Measurements from ENCODE around the gene PAM.

The PAM gene

DNA sequence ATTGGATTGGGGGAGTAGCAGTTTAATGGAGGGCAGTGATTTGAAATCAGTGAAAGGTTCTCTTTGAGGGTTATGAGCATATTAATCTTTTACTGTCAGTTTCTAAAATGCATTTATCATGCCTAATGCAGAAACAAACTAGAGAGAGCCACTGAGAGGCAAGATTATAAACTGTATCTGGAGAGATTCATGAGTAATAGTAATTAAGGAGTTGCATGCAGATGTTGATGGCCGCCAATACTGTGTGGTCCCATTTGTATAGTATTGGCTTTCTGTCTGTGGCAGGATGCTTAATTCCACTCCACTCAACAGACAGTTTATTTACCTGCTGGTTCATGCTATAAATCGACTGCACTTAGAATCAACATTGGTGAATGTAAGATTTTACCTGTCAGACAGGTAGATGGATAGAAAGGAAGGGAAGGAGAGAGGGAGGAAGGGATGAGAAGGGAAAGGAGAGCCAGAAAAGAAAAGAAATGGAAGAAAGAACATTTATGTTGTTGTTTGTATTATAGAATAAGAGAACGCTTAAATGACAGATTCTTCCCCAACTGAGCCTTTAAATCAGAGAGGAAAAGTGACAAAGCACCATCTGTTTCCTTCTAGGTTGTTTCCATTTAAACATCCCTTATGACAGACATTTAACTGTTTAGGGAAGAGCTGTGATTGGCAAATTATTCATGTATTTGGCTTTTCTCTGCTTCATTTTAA is 146.5 kb downstream of the PAM start:
- H3K9me2 ChIP-seq (replicated peaks; ENCODE audit: insufficient read depth, low read length) = no peaks in the 10 kb centered on the region
- no peaks in the 10 kb centered on the region for H3K4me1 ChIP-seq (ENCODE audit: low read length)
- no peaks in the 10 kb centered on the region for H3K79me2 ChIP-seq (ENCODE audit: low read length)
- H2AFZ ChIP-seq (ENCODE audit: low read length) = no peak overlapping the region
- TF ChIP-seq EZH2 (optimal IDR thresholded peaks at IDR 0.05; ENCODE audit: low read depth, low read length) (no peak), EZH2phosphoT487 (IDR thresholded peaks at IDR 0.05; ENCODE audit: low read length) (no peak)
- TF ChIP-seq, protein P1, sequence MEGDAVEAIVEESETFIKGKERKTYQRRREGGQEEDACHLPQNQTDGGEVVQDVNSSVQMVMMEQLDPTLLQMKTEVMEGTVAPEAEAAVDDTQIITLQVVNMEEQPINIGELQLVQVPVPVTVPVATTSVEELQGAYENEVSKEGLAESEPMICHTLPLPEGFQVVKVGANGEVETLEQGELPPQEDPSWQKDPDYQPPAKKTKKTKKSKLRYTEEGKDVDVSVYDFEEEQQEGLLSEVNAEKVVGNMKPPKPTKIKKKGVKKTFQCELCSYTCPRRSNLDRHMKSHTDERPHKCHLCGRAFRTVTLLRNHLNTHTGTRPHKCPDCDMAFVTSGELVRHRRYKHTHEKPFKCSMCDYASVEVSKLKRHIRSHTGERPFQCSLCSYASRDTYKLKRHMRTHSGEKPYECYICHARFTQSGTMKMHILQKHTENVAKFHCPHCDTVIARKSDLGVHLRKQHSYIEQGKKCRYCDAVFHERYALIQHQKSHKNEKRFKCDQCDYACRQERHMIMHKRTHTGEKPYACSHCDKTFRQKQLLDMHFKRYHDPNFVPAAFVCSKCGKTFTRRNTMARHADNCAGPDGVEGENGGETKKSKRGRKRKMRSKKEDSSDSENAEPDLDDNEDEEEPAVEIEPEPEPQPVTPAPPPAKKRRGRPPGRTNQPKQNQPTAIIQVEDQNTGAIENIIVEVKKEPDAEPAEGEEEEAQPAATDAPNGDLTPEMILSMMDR (IDR thresholded peaks at IDR 0.05; ENCODE audit: low read length) = no peak
- H3K36me3 ChIP-seq (replicated peaks; ENCODE audit: insufficient read depth, low read length) = no peaks in the 10 kb centered on the region
- no peak overlapping the region for H3K9ac ChIP-seq (ENCODE audit: low read length)
- no peak overlapping the region for H3K27ac ChIP-seq (ENCODE audit: low read length)
- no peak overlapping the region for H3K4me2 ChIP-seq (ENCODE audit: low read depth, low read length)
- H3F3A ChIP-seq (ENCODE audit: insufficient read depth, low read length) = no peaks in the 10 kb centered on the region
- H3K27me3 ChIP-seq (replicated peaks; ENCODE audit: insufficient read depth, low read length) = no peaks in the 10 kb centered on the region
- no peak for DNase-seq
- H3K9me3 ChIP-seq (replicated peaks; ENCODE audit: insufficient read depth, low read length) = no peaks in the 10 kb centered on the region
- no peaks in the 10 kb centered on the region for H4K20me1 ChIP-seq (ENCODE audit: insufficient read depth, low read length)
- no peak overlapping the region for H3K4me3 ChIP-seq (ENCODE audit: low read length)

DNA sequence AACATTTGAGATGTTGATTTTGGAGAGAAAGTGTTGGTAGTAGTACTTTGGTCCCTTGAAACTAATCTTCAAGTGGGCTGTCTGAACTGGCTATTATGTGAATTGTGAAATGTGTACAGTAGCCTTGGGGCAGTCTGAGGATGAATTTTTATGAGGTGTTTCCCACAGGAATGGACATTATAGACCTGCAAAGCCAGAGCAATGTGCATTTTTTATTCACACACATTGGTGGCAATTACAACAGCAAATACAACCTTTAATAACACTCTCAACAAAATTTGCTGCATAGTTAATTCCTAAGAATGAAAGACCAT is 147.0 kb downstream of the PAM start:
- no peaks in the 10 kb centered on the region for H3K9me3 ChIP-seq (replicated peaks; ENCODE audit: insufficient read depth, low read length)
- no peaks in the 10 kb centered on the region for H3K4me1 ChIP-seq (ENCODE audit: low read length)
- H2AFZ ChIP-seq (ENCODE audit: low read length) = no peak overlapping the region
- H3K9me2 ChIP-seq (replicated peaks; ENCODE audit: insufficient read depth, low read length) = no peaks in the 10 kb centered on the region
- no peaks in the 10 kb centered on the region for H3F3A ChIP-seq (ENCODE audit: insufficient read depth, low read length)
- no peaks in the 10 kb centered on the region for H3K27me3 ChIP-seq (replicated peaks; ENCODE audit: insufficient read depth, low read length)
- H4K20me1 ChIP-seq (ENCODE audit: insufficient read depth, low read length) = no peaks in the 10 kb centered on the region
- no peak for TF ChIP-seq EZH2phosphoT487 (IDR thresholded peaks at IDR 0.05; ENCODE audit: low read length)
- TF ChIP-seq EZH2 (optimal IDR thresholded peaks at IDR 0.05; ENCODE audit: low read depth, low read length) = no peak
- TF ChIP-seq, protein P1 (IDR thresholded peaks at IDR 0.05; ENCODE audit: low read length) = no peak
- H3K9ac ChIP-seq (ENCODE audit: low read length) = no peak overlapping the region
- no peak for DNase-seq
- H3K4me2 ChIP-seq (ENCODE audit: low read depth, low read length) = no peak overlapping the region
- no peak overlapping the region for H3K4me3 ChIP-seq (ENCODE audit: low read length)
- H3K36me3 ChIP-seq (replicated peaks; ENCODE audit: insufficient read depth, low read length) = no peaks in the 10 kb centered on the region
- H3K79me2 ChIP-seq (ENCODE audit: low read length) = no peaks in the 10 kb centered on the region
- H3K27ac ChIP-seq (ENCODE audit: low read length) = no peak overlapping the region

DNA sequence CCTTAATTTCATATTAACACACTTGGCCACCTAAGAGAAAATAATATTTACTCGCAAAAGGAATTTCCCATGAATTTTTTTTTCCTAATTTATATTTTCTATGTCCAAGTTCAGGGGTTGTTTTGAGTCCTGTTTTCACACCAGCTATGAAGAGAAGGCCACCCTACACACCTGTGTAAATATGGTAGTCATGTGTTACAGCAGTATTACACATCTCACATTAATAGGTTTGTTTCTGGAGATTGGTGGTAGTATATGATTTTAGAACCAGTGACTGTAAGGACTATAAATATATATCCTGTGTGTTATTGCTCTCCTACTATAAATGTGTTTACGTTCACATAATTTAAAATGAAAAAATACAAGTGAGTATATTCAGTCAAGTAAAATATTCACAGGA is 147.5 kb downstream of the PAM start:
- no peak for DNase-seq
- H3K9me3 ChIP-seq (replicated peaks; ENCODE audit: insufficient read depth, low read length) = no peaks in the 10 kb centered on the region
- no peaks in the 10 kb centered on the region for H3K9me2 ChIP-seq (replicated peaks; ENCODE audit: insufficient read depth, low read length)
- TF ChIP-seq EZH2phosphoT487 (IDR thresholded peaks at IDR 0.05; ENCODE audit: low read length) (no peak), EZH2 (optimal IDR thresholded peaks at IDR 0.05; ENCODE audit: low read depth, low read length) (no peak)
- TF ChIP-seq, protein P1 (IDR thresholded peaks at IDR 0.05; ENCODE audit: low read length) = no peak
- H3K27ac ChIP-seq (ENCODE audit: low read length) = no peak overlapping the region
- no peaks in the 10 kb centered on the region for H3K36me3 ChIP-seq (replicated peaks; ENCODE audit: insufficient read depth, low read length)
- no peak overlapping the region for H3K9ac ChIP-seq (ENCODE audit: low read length)
- no peaks in the 10 kb centered on the region for H3K4me1 ChIP-seq (ENCODE audit: low read length)
- H3K4me2 ChIP-seq (ENCODE audit: low read depth, low read length) = no peak overlapping the region
- no peak overlapping the region for H2AFZ ChIP-seq (ENCODE audit: low read length)
- no peaks in the 10 kb centered on the region for H4K20me1 ChIP-seq (ENCODE audit: insufficient read depth, low read length)
- H3F3A ChIP-seq (ENCODE audit: insufficient read depth, low read length) = no peaks in the 10 kb centered on the region
- no peaks in the 10 kb centered on the region for H3K79me2 ChIP-seq (ENCODE audit: low read length)
- H3K27me3 ChIP-seq (replicated peaks; ENCODE audit: insufficient read depth, low read length) = no peaks in the 10 kb centered on the region
- no peak overlapping the region for H3K4me3 ChIP-seq (ENCODE audit: low read length)

Measured in MM.1S (cell line).